ENCODE results near the gene CYSLTR1.

Gene CYSLTR1

GRCh38 chrX:78327370-78328086 is at the start of gene CYSLTR1:
CYSLTR1 (minus strand) TSS chrX:78327611; CDS start chrX:78273746, 53,865 bp downstream.
- Histone ChIP-seq H3K27me3 (ENCODE audit: control insufficient read depth, insufficient read depth, low read length) (no peaks in the 10 kb centered on the region), H3K9ac (ENCODE audit: low read length) (no peak within 1 kb of the TSS), H3K4me3 (ENCODE audit: low read depth, low read length) (no peak within 1 kb of the TSS), H3K27ac (ENCODE audit: low read depth, low read length) (no peak within 1 kb of the TSS), H3K36me3 (ENCODE audit: control insufficient read depth, insufficient read depth, low read length) (no peaks in the 10 kb centered on the region), H3K4me1 (ENCODE audit: control insufficient read depth, insufficient read depth, low read length) (peaks cover 14% of the 10 kb centered on the region; the same call in 1 of the 2 replicates), H3K9me3 (ENCODE audit: control insufficient read depth, insufficient read depth, low read depth, low read length) (peaks cover 7% of the 10 kb centered on the region; the same call in 1 of the 2 replicates)

- no peaks in the 10 kb centered on the region for H3K4me1 ChIP-seq (ENCODE audit: control insufficient read depth, insufficient read depth, low read length)
- H3K27ac ChIP-seq (ENCODE audit: low read depth, low read length), result no peak overlapping the region
- peaks cover 5% of the 10 kb centered on the region; the same call in 1 of the 2 replicates for H3K9me3 ChIP-seq (ENCODE audit: control insufficient read depth, insufficient read depth, low read depth, low read length)
- no peaks in the 10 kb centered on the region for H3K27me3 ChIP-seq (ENCODE audit: control insufficient read depth, insufficient read depth, low read length)
- H3K4me3 ChIP-seq (ENCODE audit: low read depth, low read length), result no peak overlapping the region
- H3K9ac ChIP-seq (ENCODE audit: low read length), result no peak overlapping the region
- H3K36me3 ChIP-seq (ENCODE audit: control insufficient read depth, insufficient read depth, low read length), result no peaks in the 10 kb centered on the region
Measured at GRCh38 chrX:78377186-78377585, 49.8 kb upstream of the CYSLTR1 start.

DNA sequence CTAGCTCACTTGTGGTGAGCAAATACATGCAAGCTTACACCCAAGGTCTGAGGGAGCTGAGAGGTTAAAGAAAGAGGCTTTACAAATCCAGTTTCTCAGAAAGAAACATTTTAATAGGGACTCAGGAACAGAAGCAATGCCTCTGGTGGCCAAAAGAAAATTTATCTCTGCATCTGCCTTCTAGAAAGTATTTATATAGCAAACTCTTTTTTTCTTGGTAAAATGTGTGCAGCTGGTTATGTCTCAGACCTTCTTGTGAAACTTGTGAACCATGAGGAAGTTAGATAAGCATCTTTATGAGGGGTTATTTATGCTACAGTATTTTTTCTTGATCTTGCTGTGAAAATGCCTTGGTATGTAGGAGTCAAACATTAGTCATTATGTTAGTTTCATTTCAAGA is 48.5 kb upstream of the CYSLTR1 start:
- H3K27ac ChIP-seq (ENCODE audit: low read depth, low read length), result no peak overlapping the region
- H3K4me1 ChIP-seq (ENCODE audit: control insufficient read depth, insufficient read depth, low read length), result no peaks in the 10 kb centered on the region
- H3K27me3 ChIP-seq (ENCODE audit: control insufficient read depth, insufficient read depth, low read length), result no peaks in the 10 kb centered on the region
- no peak overlapping the region for H3K4me3 ChIP-seq (ENCODE audit: low read depth, low read length)
- H3K36me3 ChIP-seq (ENCODE audit: control insufficient read depth, insufficient read depth, low read length), result no peaks in the 10 kb centered on the region
- no peak overlapping the region for H3K9ac ChIP-seq (ENCODE audit: low read length)
- H3K9me3 ChIP-seq (ENCODE audit: control insufficient read depth, insufficient read depth, low read depth, low read length), result peaks cover 2% of the 10 kb centered on the region; the same call in 1 of the 2 replicates

DNA sequence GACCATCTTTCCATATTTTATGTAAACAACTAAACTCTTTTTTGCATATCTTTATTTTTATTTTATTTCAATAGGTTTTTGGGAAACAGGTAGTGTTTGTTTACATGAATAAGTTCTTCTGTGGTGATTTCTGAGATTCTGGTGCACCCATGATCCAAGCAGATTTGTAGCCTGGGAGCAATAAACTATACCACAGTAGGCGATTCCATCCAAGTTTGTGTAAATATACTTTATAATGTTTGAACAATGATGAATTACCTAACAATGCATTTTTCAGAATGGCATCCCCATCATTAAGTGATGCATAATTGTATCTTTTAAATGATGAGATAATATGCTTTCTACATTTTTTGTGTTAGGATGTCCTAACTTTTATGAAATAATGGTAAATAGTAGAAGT is 39.2 kb upstream of the CYSLTR1 start:
- Histone ChIP-seq H3K36me3 (ENCODE audit: control insufficient read depth, insufficient read depth, low read length) (no peaks in the 10 kb centered on the region), H3K4me3 (ENCODE audit: low read depth, low read length) (no peak overlapping the region), H3K9me3 (ENCODE audit: control insufficient read depth, insufficient read depth, low read depth, low read length) (peaks cover 7% of the 10 kb centered on the region; the same call in 1 of the 2 replicates), H3K9ac (ENCODE audit: low read length) (no peak overlapping the region), H3K27me3 (ENCODE audit: control insufficient read depth, insufficient read depth, low read length) (no peaks in the 10 kb centered on the region), H3K4me1 (ENCODE audit: control insufficient read depth, insufficient read depth, low read length) (no peaks in the 10 kb centered on the region), H3K27ac (ENCODE audit: low read depth, low read length) (no peak overlapping the region)

DNA sequence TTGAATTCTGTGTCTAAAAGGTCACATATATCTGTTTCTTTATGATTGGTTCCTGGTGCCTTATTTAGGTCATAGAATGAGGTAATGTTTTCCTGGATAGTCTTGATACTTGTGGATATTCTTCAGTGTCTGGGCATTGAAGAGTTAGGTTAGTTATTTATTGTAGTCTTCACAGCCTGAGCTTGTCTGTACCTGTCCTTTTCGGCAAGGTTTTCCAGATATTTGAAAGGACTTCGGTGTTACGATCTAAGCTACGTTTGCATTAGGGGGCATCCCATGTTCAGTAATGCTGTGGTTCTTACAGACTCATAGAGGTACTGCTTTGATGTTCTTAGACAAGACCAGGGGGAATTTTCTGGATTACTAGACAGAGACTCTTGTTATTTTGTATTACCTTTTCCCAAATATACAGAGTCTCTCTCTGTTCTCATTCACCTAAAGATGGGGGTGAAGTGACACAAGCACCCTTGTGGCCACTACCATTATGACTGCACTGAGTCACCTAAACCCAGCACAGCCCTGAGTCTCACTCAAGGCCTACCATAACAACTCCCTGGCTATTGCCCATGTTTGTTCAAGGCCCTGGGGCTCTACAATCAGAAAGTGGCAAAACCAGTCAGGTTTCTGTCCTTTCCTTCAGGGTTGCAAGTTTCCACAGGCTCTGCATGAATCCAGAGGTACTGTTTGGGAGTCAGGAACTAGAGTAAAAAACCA is 30.1 kb upstream of the CYSLTR1 start:
- Histone ChIP-seq H3K4me3 (ENCODE audit: low read depth, low read length) (no peak overlapping the region), H3K4me1 (ENCODE audit: control insufficient read depth, insufficient read depth, low read length) (no peaks in the 10 kb centered on the region), H3K27me3 (ENCODE audit: control insufficient read depth, insufficient read depth, low read length) (no peaks in the 10 kb centered on the region), H3K9ac (ENCODE audit: low read length) (no peak overlapping the region), H3K27ac (ENCODE audit: low read depth, low read length) (no peak overlapping the region), H3K9me3 (ENCODE audit: control insufficient read depth, insufficient read depth, low read depth, low read length) (peaks cover 13% of the 10 kb centered on the region; the same call in 1 of the 2 replicates), H3K36me3 (ENCODE audit: control insufficient read depth, insufficient read depth, low read length) (no peaks in the 10 kb centered on the region)

- no peak overlapping the region for H3K9ac ChIP-seq (ENCODE audit: low read length)
- no peaks in the 10 kb centered on the region; the same call in 1 of the 2 replicates for H3K9me3 ChIP-seq (ENCODE audit: control insufficient read depth, insufficient read depth, low read depth, low read length)
- no peak overlapping the region for H3K27ac ChIP-seq (ENCODE audit: low read depth, low read length)
- peaks cover 7% of the 10 kb centered on the region; the same call in 1 of the 2 replicates for H3K4me1 ChIP-seq (ENCODE audit: control insufficient read depth, insufficient read depth, low read length)
- no peaks in the 10 kb centered on the region for H3K36me3 ChIP-seq (ENCODE audit: control insufficient read depth, insufficient read depth, low read length)
- no peaks in the 10 kb centered on the region for H3K27me3 ChIP-seq (ENCODE audit: control insufficient read depth, insufficient read depth, low read length)
- no peak overlapping the region for H3K4me3 ChIP-seq (ENCODE audit: low read depth, low read length)
Measured at GRCh38 chrX:78333521-78333920, 6.1 kb upstream of the CYSLTR1 start.

- H3K27me3 ChIP-seq (ENCODE audit: control insufficient read depth, insufficient read depth, low read length), result no peaks in the 10 kb centered on the region
- H3K27ac ChIP-seq (ENCODE audit: low read depth, low read length), result no peak overlapping the region
- H3K9ac ChIP-seq (ENCODE audit: low read length), result no peak overlapping the region
- H3K36me3 ChIP-seq (ENCODE audit: control insufficient read depth, insufficient read depth, low read length), result no peaks in the 10 kb centered on the region
- H3K4me3 ChIP-seq (ENCODE audit: low read depth, low read length), result no peak overlapping the region
- H3K4me1 ChIP-seq (ENCODE audit: control insufficient read depth, insufficient read depth, low read length), result peaks cover 17% of the 10 kb centered on the region; the same call in 1 of the 2 replicates
- H3K9me3 ChIP-seq (ENCODE audit: control insufficient read depth, insufficient read depth, low read depth, low read length), result no peaks in the 10 kb centered on the region; the same call in 1 of the 2 replicates
Measured at GRCh38 chrX:78331708-78332107, 4.3 kb upstream of the CYSLTR1 start.

DNA sequence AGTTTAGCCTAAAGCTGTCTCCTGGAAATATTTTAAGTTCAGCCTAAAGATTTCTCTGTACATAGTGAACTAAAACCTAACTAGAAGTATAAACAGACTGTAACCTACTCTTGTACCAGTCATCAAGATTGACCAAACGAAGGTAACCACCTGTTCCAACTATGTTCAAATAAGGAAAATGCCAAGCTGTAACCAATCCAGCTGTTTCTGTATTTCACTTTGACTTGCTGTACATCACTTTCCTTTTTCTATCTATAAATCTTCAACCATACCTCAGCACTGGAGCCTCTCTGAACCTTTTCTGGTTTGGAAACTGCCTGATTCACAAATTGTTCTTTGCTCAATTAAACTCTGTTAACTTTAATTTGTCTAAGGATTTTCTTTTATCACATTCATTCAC is 3.1 kb upstream of the CYSLTR1 start:
- peaks cover 17% of the 10 kb centered on the region; the same call in 1 of the 2 replicates for H3K4me1 ChIP-seq (ENCODE audit: control insufficient read depth, insufficient read depth, low read length)
- H3K36me3 ChIP-seq (ENCODE audit: control insufficient read depth, insufficient read depth, low read length), result no peaks in the 10 kb centered on the region
- no peak overlapping the region for H3K4me3 ChIP-seq (ENCODE audit: low read depth, low read length)
- no peak overlapping the region for H3K9ac ChIP-seq (ENCODE audit: low read length)
- no peak overlapping the region for H3K27ac ChIP-seq (ENCODE audit: low read depth, low read length)
- no peaks in the 10 kb centered on the region for H3K27me3 ChIP-seq (ENCODE audit: control insufficient read depth, insufficient read depth, low read length)
- no peaks in the 10 kb centered on the region; the same call in 1 of the 2 replicates for H3K9me3 ChIP-seq (ENCODE audit: control insufficient read depth, insufficient read depth, low read depth, low read length)

GRCh38 chrX:78330068-78330467 is 2.7 kb upstream of the CYSLTR1 start:
- Histone ChIP-seq H3K4me3 (ENCODE audit: low read depth, low read length) (no peak overlapping the region), H3K27ac (ENCODE audit: low read depth, low read length) (no peak overlapping the region), H3K9ac (ENCODE audit: low read length) (no peak overlapping the region)

DNA sequence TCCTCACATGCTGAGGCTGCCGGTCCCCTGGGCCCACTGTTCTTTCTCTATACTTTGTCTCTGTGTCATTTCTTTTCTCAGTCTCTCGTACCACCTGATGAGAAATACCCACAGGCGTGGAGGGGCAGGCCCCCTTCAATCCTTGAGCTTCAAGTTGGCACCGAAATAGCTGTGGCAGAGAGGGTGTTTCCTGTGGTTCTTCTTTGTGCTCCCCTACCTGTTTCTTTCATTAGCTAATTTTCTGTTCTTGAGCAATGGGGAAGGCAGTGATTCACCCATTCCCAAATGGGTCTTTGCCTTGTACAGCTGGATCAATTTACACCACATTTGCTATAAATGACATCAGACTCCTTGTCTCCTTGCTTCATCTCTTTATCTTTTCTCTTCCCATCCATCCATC is 2.1 kb upstream of the CYSLTR1 start:
- Histone ChIP-seq H3K36me3 (ENCODE audit: control insufficient read depth, insufficient read depth, low read length) (no peaks in the 10 kb centered on the region), H3K9ac (ENCODE audit: low read length) (no peak overlapping the region), H3K27ac (ENCODE audit: low read depth, low read length) (no peak overlapping the region), H3K4me3 (ENCODE audit: low read depth, low read length) (no peak overlapping the region), H3K4me1 (ENCODE audit: control insufficient read depth, insufficient read depth, low read length) (peaks cover 17% of the 10 kb centered on the region; the same call in 1 of the 2 replicates), H3K27me3 (ENCODE audit: control insufficient read depth, insufficient read depth, low read length) (no peaks in the 10 kb centered on the region), H3K9me3 (ENCODE audit: control insufficient read depth, insufficient read depth, low read depth, low read length) (no peaks in the 10 kb centered on the region; the same call in 1 of the 2 replicates)

More at GRCh38 chrX:78330068-78330467, 2.7 kb upstream of the CYSLTR1 start:
- Histone ChIP-seq H3K27me3 (ENCODE audit: control insufficient read depth, insufficient read depth, low read length) (no peaks in the 10 kb centered on the region), H3K9me3 (ENCODE audit: control insufficient read depth, insufficient read depth, low read depth, low read length) (no peaks in the 10 kb centered on the region; the same call in 1 of the 2 replicates), H3K4me1 (ENCODE audit: control insufficient read depth, insufficient read depth, low read length) (peaks cover 17% of the 10 kb centered on the region; the same call in 1 of the 2 replicates), H3K36me3 (ENCODE audit: control insufficient read depth, insufficient read depth, low read length) (no peaks in the 10 kb centered on the region)

- H3K36me3 ChIP-seq (ENCODE audit: control insufficient read depth, insufficient read depth, low read length), result no peaks in the 10 kb centered on the region
- H3K4me1 ChIP-seq (ENCODE audit: control insufficient read depth, insufficient read depth, low read length), result peaks cover 14% of the 10 kb centered on the region; the same call in 1 of the 2 replicates
- H3K9ac ChIP-seq (ENCODE audit: low read length), result no peak overlapping the region
- peaks cover 7% of the 10 kb centered on the region; the same call in 1 of the 2 replicates for H3K9me3 ChIP-seq (ENCODE audit: control insufficient read depth, insufficient read depth, low read depth, low read length)
- no peaks in the 10 kb centered on the region for H3K27me3 ChIP-seq (ENCODE audit: control insufficient read depth, insufficient read depth, low read length)
- H3K27ac ChIP-seq (ENCODE audit: low read depth, low read length), result no peak overlapping the region
- H3K4me3 ChIP-seq (ENCODE audit: low read depth, low read length), result no peak overlapping the region
Measured at GRCh38 chrX:78326401-78326800, 1.0 kb downstream of the CYSLTR1 start.
